HepG2 (cell line): ENCODE results near the gene LLGL2. TPM values are rescaled to one million over a fixed set of nuclear protein-coding genes. Genes with fewer than 3 reads are reported as not detected.

Source experiments
- ARNT2 ChIP-seq: sonication (generic); formaldehyde crosslinking; IDR thresholded peaks from 2 replicates; pipeline ENCODE4 v1.8.0; 2022; ENCODE audit warnings: mild to moderate bottlenecking, low read depth, missing genetic modification reagents, moderate library complexity
- ATF3 ChIP-seq: sonication (generic); formaldehyde crosslinking; IDR thresholded peaks from 2 replicates; pipeline ENCODE4 v1.4.0; 2020; ENCODE audit warnings: missing genetic modification reagents
- HDAC6 ChIP-seq: fragments of 200-600 bp; sonication (generic); IDR thresholded peaks from 2 replicates; pipeline ENCODE4 v1.7.0; 2017; ENCODE audit warnings: mild to moderate bottlenecking, antibody characterized with exemption, low read length, low read depth
- HNRNPL ChIP-seq: fragments of 200-400 bp; formaldehyde crosslinking; IDR thresholded peaks from 2 replicates; pipeline ENCODE4 v1.6.1; 2017; ENCODE audit warnings: mild to moderate bottlenecking, low read depth, low read length
- MIER2 ChIP-seq: IDR thresholded peaks from 2 replicates; pipeline ENCODE4 v1.6.1; 2016; ENCODE audit warnings: missing biosample characterization, missing genetic modification reagents
- RARA ChIP-seq: IDR thresholded peaks from 2 replicates; pipeline ENCODE4 v1.6.1; 2016; ENCODE audit warnings: missing genetic modification reagents, missing compliant biosample characterization
- SPEN ChIP-seq: sonication (generic); formaldehyde crosslinking; IDR thresholded peaks from 2 replicates; pipeline ENCODE4 v1.5.1; 2020; ENCODE audit warnings: low read depth, mild to moderate bottlenecking, missing genetic modification reagents
- SSRP1 ChIP-seq: IDR thresholded peaks from 2 replicates; pipeline ENCODE4 v1.6.1; 2016; ENCODE audit warnings: control low read depth
- STAT5B ChIP-seq: sonication (generic); formaldehyde crosslinking; IDR thresholded peaks from 2 replicates; pipeline ENCODE4 v1.4.0; 2020; ENCODE audit warnings: missing genetic modification reagents
- ZBTB3 ChIP-seq: sonication (generic); formaldehyde crosslinking; IDR thresholded peaks from 2 replicates; pipeline ENCODE4 v1.4.0; 2020; ENCODE audit warnings: low read depth, mild to moderate bottlenecking, moderate library complexity, missing genetic modification reagents, borderline replicate concordance
- ZC3H13 ChIP-seq: sonication (generic); formaldehyde crosslinking; IDR thresholded peaks from 2 replicates; pipeline ENCODE4 v1.8.1; 2023; ENCODE audit warnings: mild to moderate bottlenecking, missing genetic modification reagents, moderate library complexity
- ZNF143 ChIP-seq: sonication (generic); formaldehyde crosslinking; IDR thresholded peaks from 2 replicates; pipeline ENCODE4 v1.4.0; 2020; ENCODE audit warnings: missing genetic modification reagents
- ZNF333 ChIP-seq: sonication (generic); formaldehyde crosslinking; IDR thresholded peaks from 2 replicates; pipeline ENCODE4 v1.4.0; 2020; ENCODE audit warnings: mild to moderate bottlenecking, missing genetic modification reagents, borderline replicate concordance
- ZNF441 ChIP-seq: sonication (generic); formaldehyde crosslinking; IDR thresholded peaks from 2 replicates; pipeline ENCODE4 v1.7.0; 2021; ENCODE audit warnings: missing genetic modification reagents, borderline replicate concordance
- ZNF644 ChIP-seq: IDR thresholded peaks from 2 replicates; pipeline ENCODE4 v1.6.1; 2016; ENCODE audit warnings: low read depth
- ZNF670 ChIP-seq: sonication (generic); formaldehyde crosslinking; IDR thresholded peaks from 2 replicates; pipeline ENCODE4 v1.8.0; 2022; ENCODE audit warnings: mild to moderate bottlenecking, missing genetic modification reagents, borderline replicate concordance
- ZNF713 ChIP-seq: sonication (generic); formaldehyde crosslinking; IDR thresholded peaks from 2 replicates; pipeline ENCODE4 v1.4.0; 2020; ENCODE audit warnings: mild to moderate bottlenecking, missing genetic modification reagents
- ZSCAN22 ChIP-seq: sonication (generic); formaldehyde crosslinking; IDR thresholded peaks from 2 replicates; pipeline ENCODE4 v1.4.0; 2020; ENCODE audit warnings: mild to moderate bottlenecking, missing genetic modification reagents
- polyA plus RNA-seq, 8 experiments: library from polyadenylated mRNA; depleted of rRNA in 3 of 8; stranded (reverse) in 7 of 8; unstranded in 1 of 8; fragments of >200 nt; fragmentation: Illumina TruSeq in 4 of 8; extraction: Trizol in 4 of 8; gene quantifications; 2 replicates each; pipeline versions ENCODE4 v1.2.1 to v1.2.3, GENCODE V29; 2011 to 2016; ENCODE audit warnings: low read depth in 4 of 8, missing spikeins in 1 of 8, mixed read lengths in 1 of 8; ENCODE audit not compliant: insufficient read depth in 1 of 8
- total RNA-seq, 5 experiments: library from RNA; depleted of rRNA; stranded (reverse); fragments of >200 nt; fragmentation: Illumina TruSeq; extraction: Trizol; gene quantifications; 2 replicates each; pipeline ENCODE4 v1.2.3, GENCODE V29; 2016; ENCODE audit warnings: low read depth in 1 of 5
- TF ChIP-seq, protein P1 (sequence below): sonication (generic); formaldehyde crosslinking; IDR thresholded peaks from 2 replicates; pipeline ENCODE4 v1.5.1; 2020; ENCODE audit warnings: missing genetic modification reagents, mild to moderate bottlenecking, borderline replicate concordance
- TF ChIP-seq, protein P2 (sequence below): sonication (generic); formaldehyde crosslinking; IDR thresholded peaks from 2 replicates; pipeline ENCODE4 v1.5.1; 2020; ENCODE audit warnings: mild to moderate bottlenecking, missing genetic modification reagents
- TF ChIP-seq, protein P3 (sequence below): sonication (generic); formaldehyde crosslinking; conservative IDR thresholded peaks from 2 replicates; pipeline ENCODE4 v1.4.0; 2020; ENCODE audit warnings: missing genetic modification reagents

The LLGL2 gene
- total and polyA plus RNA-seq, 2 of the 13 experiments (the other 11 are each of a cell fraction or from before 2014, with no cell fraction given), result 83.0 to 86.7 TPM

DNA sequence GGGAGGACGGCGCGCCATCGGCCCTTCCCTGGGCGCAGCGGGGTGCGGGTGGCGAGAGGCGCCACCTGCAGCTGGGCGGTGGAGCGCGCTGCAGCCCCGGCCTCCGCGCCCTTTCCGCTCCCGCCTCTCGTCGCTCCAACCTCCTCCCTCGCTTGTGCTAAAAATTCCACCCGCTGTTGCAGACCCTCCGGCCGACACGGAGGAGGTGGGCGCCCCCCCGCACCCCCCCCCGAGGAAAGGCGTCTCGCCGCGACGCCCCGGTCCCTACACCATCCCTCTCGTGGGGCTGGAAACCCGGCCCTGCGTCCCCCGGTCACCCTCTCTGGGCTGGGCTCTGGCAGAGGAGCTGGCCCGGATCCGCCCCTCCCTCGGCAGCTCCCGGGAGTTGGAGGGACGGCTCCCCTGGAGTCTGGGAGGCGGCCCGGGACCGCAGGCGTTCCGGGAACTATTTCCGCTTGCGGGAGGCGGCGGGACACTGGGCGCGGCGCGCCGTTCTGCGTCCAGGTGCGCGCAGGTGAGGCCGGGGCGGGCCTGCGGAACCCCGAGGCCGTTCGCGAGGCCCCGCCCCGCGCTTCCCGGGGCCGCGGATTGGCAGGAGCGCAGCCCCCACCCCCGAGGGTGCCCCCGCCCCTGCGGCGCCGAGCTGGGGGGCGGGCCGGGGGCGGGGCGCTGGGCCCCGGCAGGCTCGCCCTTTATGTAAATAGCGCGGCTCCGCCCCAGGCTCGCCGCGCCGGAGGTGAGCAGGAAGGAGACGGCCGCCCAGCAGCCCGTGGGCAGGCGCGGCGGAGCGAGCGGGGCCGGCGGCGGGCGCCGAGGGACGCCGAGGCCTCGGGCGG lies at the start of gene LLGL2 (continued):
- TF ChIP-seq ARNT2 (peak; percentile 27; the same call in 1 of the 2 replicates), ZNF333 (CRISPR knock-in tag) (0 out of 2 replicates have a peak, but pooled peaks have one; percentile 61), RARA (CRISPR knock-in tag) (peak; percentile 45; the same call in 1 of the 2 replicates), STAT5B (CRISPR knock-in tag) (no peak), MIER2 (CRISPR knock-in tag) (peak; percentile 13; the same call in 1 of the 2 replicates), ZNF670 (CRISPR knock-in tag) (no peak), ZSCAN22 (no peak), ZNF143 (no peak), SSRP1 (CRISPR knock-in tag) (no peak), HDAC6 (no peak), ZBTB3 (no peak), ZC3H13 (CRISPR knock-in tag) (peak; percentile 92), ZNF441 (no peak), ATF3 (CRISPR knock-in tag) (peak; percentile 17; the same call in 1 of the 2 replicates), ZNF713 (CRISPR knock-in tag) (no peak), SPEN (CRISPR knock-in tag) (peak; percentile 86; the same call in 1 of the 2 replicates), ZNF644 (CRISPR knock-in tag) (no peak), HNRNPL (no peak)
- TF ChIP-seq, protein P1, sequence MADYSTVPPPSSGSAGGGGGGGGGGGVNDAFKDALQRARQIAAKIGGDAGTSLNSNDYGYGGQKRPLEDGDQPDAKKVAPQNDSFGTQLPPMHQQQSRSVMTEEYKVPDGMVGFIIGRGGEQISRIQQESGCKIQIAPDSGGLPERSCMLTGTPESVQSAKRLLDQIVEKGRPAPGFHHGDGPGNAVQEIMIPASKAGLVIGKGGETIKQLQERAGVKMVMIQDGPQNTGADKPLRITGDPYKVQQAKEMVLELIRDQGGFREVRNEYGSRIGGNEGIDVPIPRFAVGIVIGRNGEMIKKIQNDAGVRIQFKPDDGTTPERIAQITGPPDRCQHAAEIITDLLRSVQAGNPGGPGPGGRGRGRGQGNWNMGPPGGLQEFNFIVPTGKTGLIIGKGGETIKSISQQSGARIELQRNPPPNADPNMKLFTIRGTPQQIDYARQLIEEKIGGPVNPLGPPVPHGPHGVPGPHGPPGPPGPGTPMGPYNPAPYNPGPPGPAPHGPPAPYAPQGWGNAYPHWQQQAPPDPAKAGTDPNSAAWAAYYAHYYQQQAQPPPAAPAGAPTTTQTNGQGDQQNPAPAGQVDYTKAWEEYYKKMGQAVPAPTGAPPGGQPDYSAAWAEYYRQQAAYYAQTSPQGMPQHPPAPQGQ (CRISPR knock-in tag), result no peak
- TF ChIP-seq, protein P2, sequence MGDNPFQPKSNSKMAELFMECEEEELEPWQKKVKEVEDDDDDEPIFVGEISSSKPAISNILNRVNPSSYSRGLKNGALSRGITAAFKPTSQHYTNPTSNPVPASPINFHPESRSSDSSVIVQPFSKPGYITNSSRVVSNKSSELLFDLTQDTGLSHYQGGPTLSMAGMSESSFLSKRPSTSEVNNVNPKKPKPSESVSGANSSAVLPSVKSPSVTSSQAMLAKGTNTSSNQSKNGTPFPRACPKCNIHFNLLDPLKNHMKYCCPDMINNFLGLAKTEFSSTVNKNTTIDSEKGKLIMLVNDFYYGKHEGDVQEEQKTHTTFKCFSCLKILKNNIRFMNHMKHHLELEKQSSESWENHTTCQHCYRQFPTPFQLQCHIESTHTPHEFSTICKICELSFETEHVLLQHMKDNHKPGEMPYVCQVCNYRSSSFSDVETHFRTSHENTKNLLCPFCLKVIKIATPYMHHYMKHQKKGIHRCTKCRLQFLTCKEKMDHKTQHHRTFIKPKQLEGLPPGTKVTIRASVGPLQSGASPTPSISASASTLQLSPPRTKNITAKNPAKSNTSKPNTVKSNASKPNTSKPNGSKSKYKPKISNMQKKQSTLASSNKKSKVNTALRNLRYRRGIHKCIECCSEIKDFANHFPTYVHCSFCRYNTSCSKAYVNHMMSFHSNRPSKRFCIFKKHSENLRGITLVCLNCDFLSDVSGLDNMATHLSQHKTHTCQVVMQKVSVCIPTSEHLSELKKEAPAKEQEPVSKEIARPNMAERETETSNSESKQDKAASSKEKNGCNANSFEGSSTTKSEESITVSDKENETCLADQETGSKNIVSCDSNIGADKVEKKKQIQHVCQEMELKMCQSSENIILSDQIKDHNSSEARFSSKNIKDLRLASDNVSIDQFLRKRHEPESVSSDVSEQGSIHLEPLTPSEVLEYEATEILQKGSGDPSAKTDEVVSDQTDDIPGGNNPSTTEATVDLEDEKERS, result 0 out of 2 replicates have a peak, but pooled peaks have one; percentile 49
- TF ChIP-seq, protein P3, sequence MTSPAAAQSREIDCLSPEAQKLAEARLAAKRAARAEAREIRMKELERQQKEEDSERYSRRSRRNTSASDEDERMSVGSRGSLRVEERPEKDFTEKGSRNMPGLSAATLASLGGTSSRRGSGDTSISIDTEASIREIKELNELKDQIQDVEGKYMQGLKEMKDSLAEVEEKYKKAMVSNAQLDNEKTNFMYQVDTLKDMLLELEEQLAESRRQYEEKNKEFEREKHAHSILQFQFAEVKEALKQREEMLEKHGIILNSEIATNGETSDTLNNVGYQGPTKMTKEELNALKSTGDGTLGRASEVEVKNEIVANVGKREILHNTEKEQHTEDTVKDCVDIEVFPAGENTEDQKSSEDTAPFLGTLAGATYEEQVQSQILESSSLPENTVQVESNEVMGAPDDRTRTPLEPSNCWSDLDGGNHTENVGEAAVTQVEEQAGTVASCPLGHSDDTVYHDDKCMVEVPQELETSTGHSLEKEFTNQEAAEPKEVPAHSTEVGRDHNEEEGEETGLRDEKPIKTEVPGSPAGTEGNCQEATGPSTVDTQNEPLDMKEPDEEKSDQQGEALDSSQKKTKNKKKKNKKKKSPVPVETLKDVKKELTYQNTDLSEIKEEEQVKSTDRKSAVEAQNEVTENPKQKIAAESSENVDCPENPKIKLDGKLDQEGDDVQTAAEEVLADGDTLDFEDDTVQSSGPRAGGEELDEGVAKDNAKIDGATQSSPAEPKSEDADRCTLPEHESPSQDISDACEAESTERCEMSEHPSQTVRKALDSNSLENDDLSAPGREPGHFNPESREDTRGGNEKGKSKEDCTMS (CRISPR knock-in tag), result no peak
